C4-2B (cell line): ENCODE data around the gene ALDH2.

Experiments
- ZFX ChIP-seq: fragments of 450-650 bp; IDR thresholded peaks from 2 replicates; pipeline ENCODE4 v1.6.1; 2017
- TF ChIP-seq, protein P1 (sequence below): fragments of 450-650 bp; conservative IDR thresholded peaks from 2 replicates; pipeline ENCODE4 v1.5.1; 2017; ENCODE audit warnings: mild to moderate bottlenecking

DNA sequence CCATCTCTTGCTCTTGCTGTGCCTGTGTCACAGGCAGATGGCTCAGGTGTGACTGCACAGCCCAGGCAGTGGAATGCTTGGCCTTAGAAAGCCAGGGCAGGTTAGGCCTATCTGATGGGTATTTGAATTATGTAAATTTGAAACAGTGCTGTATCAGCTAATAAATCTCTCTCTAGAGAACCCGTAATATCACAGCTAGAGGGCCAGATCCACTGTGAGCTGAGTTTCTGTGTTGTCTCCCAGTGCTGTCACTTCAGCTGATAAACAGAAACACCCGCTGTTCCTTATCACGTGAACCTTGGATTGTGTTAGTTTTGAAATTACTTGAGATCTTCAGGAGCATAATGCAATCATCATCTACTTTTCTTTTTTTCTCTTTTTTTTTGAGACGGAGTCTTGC lies 21.5 kb upstream of the ALDH2 start:
- TF ChIP-seq, protein P1, sequence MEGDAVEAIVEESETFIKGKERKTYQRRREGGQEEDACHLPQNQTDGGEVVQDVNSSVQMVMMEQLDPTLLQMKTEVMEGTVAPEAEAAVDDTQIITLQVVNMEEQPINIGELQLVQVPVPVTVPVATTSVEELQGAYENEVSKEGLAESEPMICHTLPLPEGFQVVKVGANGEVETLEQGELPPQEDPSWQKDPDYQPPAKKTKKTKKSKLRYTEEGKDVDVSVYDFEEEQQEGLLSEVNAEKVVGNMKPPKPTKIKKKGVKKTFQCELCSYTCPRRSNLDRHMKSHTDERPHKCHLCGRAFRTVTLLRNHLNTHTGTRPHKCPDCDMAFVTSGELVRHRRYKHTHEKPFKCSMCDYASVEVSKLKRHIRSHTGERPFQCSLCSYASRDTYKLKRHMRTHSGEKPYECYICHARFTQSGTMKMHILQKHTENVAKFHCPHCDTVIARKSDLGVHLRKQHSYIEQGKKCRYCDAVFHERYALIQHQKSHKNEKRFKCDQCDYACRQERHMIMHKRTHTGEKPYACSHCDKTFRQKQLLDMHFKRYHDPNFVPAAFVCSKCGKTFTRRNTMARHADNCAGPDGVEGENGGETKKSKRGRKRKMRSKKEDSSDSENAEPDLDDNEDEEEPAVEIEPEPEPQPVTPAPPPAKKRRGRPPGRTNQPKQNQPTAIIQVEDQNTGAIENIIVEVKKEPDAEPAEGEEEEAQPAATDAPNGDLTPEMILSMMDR: no peak
- no peak for TF ChIP-seq ZFX
